Activated CD8-positive, alpha-beta memory T cell treated with anti-CD3 and anti-CD28 coated beads for 1 hour (primary cell): ENCODE results near the gene MTMR12.

Experiments used
- DNase-seq, 2 donors: peaks; one replicate each; pipeline ENCODE4 v3.0.0-alpha.2; 2020; ENCODE audit warnings: low read depth in 1 of 2; ENCODE audit errors: extremely low read depth in 1 of 2

MTMR12 gene

GRCh38 chr5:32277798-32278197 lies 34.9 kb downstream of the MTMR12 start:
- DNase-seq, result no peak

- DNase-seq, result no peak
Measured at GRCh38 chr5:32276173-32276853, 36.4 kb downstream of the MTMR12 start.

GRCh38 chr5:32275396-32275741 lies 37.4 kb downstream of the MTMR12 start:
- DNase-seq, result no peak

- DNase-seq, result no peak
Measured at GRCh38 chr5:32274548-32275395, 38.0 kb downstream of the MTMR12 start.

- DNase-seq, result no peak
Measured at GRCh38 chr5:32273821-32274220, 38.9 kb downstream of the MTMR12 start.

GRCh38 chr5:32272746-32273145 lies 40.0 kb downstream of the MTMR12 start:
- no peak for DNase-seq

- DNase-seq, result no peak
Measured at GRCh38 chr5:32270946-32271345, 41.8 kb downstream of the MTMR12 start.

- no peak for DNase-seq
Measured at GRCh38 chr5:32270178-32270577, 42.6 kb downstream of the MTMR12 start.

- DNase-seq, result no peak
Measured at GRCh38 chr5:32265902-32266301, 46.8 kb downstream of the MTMR12 start.

- no peak for DNase-seq
Measured at GRCh38 chr5:32264957-32265572, 47.7 kb downstream of the MTMR12 start.

GRCh38 chr5:32263684-32264083 lies 49.1 kb downstream of the MTMR12 start:
- no peak for DNase-seq

GRCh38 chr5:32261198-32261597 lies 51.5 kb downstream of the MTMR12 start:
- no peak for DNase-seq

- DNase-seq, result no peak
Measured at GRCh38 chr5:32259033-32259432, 53.7 kb downstream of the MTMR12 start.

GRCh38 chr5:32258424-32258823 lies 54.3 kb downstream of the MTMR12 start:
- no peak for DNase-seq

GRCh38 chr5:32255540-32255900 lies 57.2 kb downstream of the MTMR12 start:
- no peak for DNase-seq

GRCh38 chr5:32254881-32255539 lies 57.7 kb downstream of the MTMR12 start:
- DNase-seq, result no peak

GRCh38 chr5:32251871-32252458 lies 60.8 kb downstream of the MTMR12 start:
- DNase-seq, result no peak

- DNase-seq, result no peak
Measured at GRCh38 chr5:32249668-32250067, 63.1 kb downstream of the MTMR12 start.

GRCh38 chr5:32245742-32246141 lies 67.0 kb downstream of the MTMR12 start:
- no peak for DNase-seq

- DNase-seq, result no peak
Measured at GRCh38 chr5:32244017-32244416, 68.7 kb downstream of the MTMR12 start.
